NCI-H460 (cell line): ENCODE measurements around the gene PLCH2. TPM values are rescaled to one million over a fixed set of nuclear protein-coding genes. Genes with fewer than 3 reads are reported as not detected.
A peak's percentile ranks its signal among the peaks of the same experiment; 100 is the strongest.

Experiments
- DNase-seq: peaks from one replicate; pipeline ENCODE4 v3.0.0-alpha.2; 2016; ENCODE audit warnings: low read depth; ENCODE audit errors: extremely low read depth
- total RNA-seq: library from RNA; depleted of rRNA; stranded (reverse); fragments of >200 nt; shearing (Covaris generic); gene quantifications from 2 replicates; pipeline ENCODE4 v1.2.3, GENCODE V29; 2014

The PLCH2 gene
- total RNA-seq, 1 experiment from 2014 or later, result not detected

GRCh38 chr1:2525920-2526823, 50.1 kb downstream of the PLCH2 start, which contains the start of gene PANK4:
Gene PANK4 (minus strand): TSS chr1:2526596. CDS start chr1:2526587, 9 bp downstream.
- peak; percentile 81 for DNase-seq

- no peak for DNase-seq
Measured at GRCh38 chr1:2526824-2527555, 50.9 kb downstream of the PLCH2 start.

DNA sequence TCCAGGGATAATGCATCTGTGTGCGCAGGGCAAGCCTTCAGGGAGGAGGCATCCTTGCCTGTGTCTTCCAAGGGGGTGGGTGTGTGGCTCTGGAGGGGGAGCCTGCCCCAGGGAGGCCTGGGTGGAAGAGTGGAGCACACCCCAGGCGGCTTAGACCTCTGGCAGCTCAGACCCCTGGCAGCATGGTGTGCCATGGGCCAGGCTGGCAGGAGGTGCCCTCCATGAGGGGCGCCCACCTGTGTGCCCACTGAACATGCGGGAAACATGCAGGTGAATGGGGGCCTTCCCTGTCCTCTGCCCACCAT, 51.4 kb downstream of the PLCH2 start:
- no peak for DNase-seq

- DNase-seq, result no peak
Measured at GRCh38 chr1:2528016-2528415, 51.9 kb downstream of the PLCH2 start.

DNA sequence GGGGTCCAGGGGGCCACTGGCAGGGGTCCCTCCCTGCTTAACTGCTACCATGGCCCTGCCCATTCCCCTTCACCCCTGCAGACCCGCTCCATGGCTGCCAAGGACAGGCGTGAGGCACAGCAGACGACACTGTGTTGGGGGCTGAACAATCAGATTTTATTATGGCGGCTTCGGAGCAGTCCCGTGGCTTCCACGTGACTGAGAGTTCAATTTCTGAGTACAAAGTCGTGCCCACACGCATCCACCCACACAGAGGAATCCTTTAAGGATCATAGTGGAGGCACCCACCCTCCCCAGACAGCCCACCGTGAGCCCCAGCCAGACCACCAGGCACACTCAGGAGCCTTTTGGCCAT, 52.5 kb downstream of the PLCH2 start:
- DNase-seq, result no peak

DNA sequence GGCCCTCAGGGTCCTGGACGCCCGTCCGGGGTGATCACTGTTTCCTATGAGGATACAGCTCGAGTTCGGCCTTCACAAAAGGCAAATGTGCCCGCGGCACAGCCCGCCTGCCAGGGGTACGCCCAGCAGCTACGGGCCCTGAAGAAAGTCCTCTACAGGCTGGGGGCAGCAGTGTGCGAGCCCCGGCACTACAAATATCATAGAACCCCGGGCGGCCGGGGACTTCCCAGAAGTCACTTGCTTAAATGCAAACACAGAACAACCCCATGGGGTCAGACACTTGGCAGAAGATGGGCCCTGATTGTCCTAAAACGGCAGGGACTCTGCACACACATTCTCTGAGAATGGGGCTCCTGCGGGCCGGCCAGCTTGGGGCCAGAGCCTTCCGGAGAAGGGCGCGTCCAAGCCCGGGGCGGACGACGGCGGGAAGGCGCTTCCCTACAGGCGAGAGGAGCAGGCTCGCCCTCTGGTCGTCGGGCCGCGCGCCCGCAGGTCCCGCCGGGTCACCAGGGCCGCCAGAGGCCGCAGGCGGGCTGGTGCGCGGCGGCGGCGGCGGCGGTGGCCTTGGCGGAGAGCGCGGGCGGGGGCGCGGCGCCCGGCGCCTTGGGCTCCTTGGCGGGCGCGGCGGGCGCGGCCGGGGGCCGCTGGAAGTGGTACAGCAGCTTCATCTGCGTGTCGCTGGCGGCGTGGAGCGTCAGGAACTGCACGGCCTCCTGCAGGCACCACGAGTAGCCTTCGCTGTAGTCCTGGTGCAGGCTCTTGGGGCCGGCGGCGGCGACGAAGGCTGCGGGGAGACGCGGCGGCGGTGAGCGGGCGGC, 53.1 kb downstream of the PLCH2 start:
- DNase-seq, result no peak

GRCh38 chr1:2529784-2530512, 53.9 kb downstream of the PLCH2 start, which contains the start of gene HES5:
Gene HES5 (minus strand): TSS chr1:2530263. CDS start chr1:2530164, 99 bp downstream.
- DNase-seq, result no peak

DNA sequence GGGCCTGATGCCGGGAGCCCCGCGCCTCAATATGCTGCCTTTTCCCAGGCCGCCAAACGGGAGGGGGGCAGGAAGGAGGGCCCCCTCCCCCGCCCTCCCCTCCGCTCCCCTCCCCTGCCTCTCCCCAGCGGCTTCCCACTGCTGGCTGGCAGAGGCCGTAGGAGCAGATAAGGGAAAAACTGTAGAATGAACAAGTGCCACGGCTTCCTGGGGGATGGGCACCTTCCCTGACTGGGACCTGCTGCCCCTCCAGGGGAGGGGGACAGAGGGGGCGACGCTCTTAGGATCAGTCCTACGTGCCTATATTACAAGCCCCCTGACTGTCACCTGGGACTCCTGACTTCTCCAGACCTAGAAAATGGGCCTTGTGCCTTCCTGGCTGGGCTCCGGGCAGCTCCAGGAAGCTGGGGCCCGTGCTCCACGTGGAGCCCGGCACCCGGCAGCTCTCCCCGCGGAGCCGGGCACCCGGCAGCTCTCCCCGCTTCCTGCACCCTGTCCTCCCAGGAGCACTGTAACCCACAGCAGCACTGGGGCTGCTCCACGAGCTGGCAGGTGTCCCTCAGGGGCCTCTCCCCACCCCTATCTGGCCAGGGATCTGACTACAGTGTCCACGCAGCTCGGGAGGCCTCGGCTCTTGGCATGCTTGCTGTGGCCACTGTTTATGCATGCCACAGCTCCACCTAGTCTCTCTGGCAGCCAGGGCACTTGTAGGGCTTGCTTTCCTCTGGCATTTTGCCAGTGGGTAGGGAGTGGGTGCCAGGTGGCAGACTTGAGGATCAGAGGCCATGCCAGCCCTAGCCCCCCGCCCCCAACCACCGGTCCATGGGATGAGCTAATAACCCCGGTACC, 54.6 kb downstream of the PLCH2 start:
- no peak for DNase-seq

DNA sequence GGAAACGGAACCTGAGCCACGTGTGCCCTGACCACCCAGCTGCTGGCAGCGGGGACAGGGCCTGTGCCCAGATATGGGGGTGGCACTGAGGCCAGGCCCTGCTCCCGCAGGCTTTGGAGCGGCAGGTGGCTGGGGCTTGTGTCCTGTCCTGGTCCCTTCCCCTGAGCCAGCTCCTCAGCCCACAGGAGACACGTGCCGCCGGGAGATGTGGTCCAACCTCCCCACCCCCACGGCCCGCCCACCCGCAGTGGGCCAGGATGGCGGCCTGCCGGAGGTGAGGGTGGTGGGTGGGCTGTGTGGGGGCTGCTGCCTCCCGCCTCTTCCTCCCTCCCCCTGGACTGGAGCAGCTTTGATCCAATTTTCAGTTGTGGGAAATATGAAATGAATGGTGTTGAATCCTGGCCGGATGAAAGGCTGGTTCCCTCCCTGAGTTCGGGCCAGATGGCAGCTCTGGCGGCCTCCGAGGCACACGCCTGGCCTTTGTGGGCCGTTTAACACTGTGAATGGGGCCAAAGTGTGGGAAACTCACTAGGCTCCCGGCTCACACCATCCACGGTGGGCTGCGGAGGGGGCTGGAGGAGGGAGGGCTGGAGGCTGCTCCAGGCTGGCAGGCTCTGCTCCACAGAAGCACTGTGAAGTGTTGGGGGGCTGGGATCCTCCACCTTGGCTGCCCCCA, 56.5 kb downstream of the PLCH2 start:
- no peak for DNase-seq

GRCh38 chr1:2533365-2533764, 57.3 kb downstream of the PLCH2 start:
- DNase-seq, result no peak

DNA sequence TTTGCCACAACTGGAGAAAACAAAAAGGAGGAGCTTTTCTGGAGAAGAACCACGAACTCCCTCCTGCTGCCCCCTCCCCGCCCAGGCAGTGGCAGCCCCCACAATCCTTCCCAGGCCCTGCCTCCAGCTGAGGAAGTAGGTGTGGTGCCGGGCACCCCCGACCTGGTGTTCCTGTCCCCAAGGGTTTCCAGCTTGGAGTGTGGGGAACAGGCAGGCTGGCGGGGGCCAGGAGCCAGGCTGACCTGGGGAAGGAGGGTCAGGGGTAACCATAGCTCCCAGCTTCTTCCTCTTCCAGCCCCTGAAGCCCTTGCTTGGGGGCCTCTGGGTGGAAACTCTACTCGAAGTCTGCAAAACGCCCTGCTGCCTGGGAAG, 58.2 kb downstream of the PLCH2 start:
- no peak for DNase-seq

GRCh38 chr1:2534687-2535441, 58.8 kb downstream of the PLCH2 start:
- DNase-seq, result no peak

- no peak for DNase-seq
Measured at GRCh38 chr1:2535455-2535854, 59.4 kb downstream of the PLCH2 start.

GRCh38 chr1:2535981-2536380, 59.9 kb downstream of the PLCH2 start:
- DNase-seq, result no peak

DNA sequence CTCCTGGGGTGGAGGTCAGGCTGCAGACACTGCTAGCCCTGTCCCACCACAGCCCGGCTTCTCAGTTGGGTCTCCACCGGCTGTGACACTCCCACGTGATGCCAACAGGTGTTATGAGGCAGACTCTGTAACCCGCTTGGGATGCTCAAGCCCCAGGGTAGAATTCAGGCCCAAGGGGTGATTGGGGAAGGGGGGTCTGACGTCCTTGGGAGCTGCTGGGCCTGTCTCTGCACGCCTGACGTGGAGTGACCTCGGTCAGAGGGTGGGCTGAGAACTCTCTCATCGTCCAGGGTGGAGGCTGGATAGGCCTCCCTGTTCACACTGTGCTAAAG, 61.7 kb downstream of the PLCH2 start:
- no peak for DNase-seq

- DNase-seq, result no peak
Measured at GRCh38 chr1:2538376-2538775, 62.3 kb downstream of the PLCH2 start.

GRCh38 chr1:2538872-2539271, 62.8 kb downstream of the PLCH2 start:
- no peak for DNase-seq

- DNase-seq, result no peak
Measured at GRCh38 chr1:2539312-2539907, 63.3 kb downstream of the PLCH2 start.
